LNCaP clone FGC (cell line): ENCODE measurements around the gene TMEM33.

ENCODE experiments used
- DNase-seq: peaks from one replicate; pipeline ENCODE4 v3.0.0-alpha.2; 2011; ENCODE audit warnings: low read depth
- H3K4me3 ChIP-seq: 2 replicates; pipeline ENCODE4 v1.5.1; 2011; ENCODE audit warnings: mild to moderate bottlenecking, low read depth, low read length, control low read depth
- TF ChIP-seq, protein P1 (sequence below): IDR thresholded peaks from 2 replicates; pipeline ENCODE4 v1.5.1; 2012; ENCODE audit warnings: mild to moderate bottlenecking; ENCODE audit not compliant: control insufficient read depth, insufficient read depth; ENCODE audit errors: extremely low read depth

Gene TMEM33

DNA sequence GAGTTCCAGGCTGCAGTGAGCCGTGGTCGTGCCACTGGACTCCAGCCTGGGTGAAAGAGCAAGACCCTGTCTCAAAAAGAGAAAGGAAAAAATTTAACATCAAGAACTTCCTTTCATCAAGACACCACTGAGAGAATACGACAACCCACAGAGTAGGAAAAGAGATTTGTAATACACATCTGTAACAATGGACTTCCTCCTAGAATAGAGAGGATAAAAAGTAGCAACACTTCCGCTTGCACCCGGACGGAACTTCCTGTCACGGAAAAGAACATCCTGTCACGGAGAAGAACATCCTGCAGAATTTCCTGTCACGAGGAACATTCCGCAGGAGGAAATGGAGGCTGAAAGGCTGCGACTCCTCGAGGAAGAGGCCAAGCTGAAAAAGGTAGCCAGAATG is 46.2 kb downstream of the TMEM33 start, which contains the start of gene DCAF4L1:
Gene DCAF4L1 (plus strand): TSS at position 301 of the 400 bp plus-strand sequence. CDS start 37 bp downstream, at position 338.
- DNase-seq = no peak
- no peak within 1 kb of the TSS for H3K4me3 ChIP-seq
- TF ChIP-seq, protein P1, sequence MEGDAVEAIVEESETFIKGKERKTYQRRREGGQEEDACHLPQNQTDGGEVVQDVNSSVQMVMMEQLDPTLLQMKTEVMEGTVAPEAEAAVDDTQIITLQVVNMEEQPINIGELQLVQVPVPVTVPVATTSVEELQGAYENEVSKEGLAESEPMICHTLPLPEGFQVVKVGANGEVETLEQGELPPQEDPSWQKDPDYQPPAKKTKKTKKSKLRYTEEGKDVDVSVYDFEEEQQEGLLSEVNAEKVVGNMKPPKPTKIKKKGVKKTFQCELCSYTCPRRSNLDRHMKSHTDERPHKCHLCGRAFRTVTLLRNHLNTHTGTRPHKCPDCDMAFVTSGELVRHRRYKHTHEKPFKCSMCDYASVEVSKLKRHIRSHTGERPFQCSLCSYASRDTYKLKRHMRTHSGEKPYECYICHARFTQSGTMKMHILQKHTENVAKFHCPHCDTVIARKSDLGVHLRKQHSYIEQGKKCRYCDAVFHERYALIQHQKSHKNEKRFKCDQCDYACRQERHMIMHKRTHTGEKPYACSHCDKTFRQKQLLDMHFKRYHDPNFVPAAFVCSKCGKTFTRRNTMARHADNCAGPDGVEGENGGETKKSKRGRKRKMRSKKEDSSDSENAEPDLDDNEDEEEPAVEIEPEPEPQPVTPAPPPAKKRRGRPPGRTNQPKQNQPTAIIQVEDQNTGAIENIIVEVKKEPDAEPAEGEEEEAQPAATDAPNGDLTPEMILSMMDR = no peak

DNA sequence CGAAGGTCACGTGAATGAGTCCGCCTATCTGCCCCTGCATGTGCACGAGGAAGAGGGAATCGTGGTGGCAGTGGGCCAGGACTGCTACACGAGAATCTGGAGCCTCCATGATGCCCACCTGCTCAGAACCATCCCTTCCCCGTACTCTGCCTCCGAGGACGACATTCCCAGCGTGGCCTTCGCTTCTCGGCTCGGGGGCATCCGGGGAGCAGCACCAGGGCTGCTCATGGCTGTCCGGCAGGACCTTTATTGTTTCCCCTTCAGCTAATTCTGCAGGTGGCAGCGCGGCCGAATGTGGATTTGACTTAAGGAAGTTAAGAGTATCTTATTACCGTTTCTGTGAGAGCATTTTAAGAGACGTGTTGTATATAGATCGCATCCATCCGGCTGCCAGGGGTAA is 47.5 kb downstream of the TMEM33 start:
- H3K4me3 ChIP-seq = no peak overlapping the region
- TF ChIP-seq, protein P1 = no peak

GRCh38 chr4:41985151-41985550 is 49.9 kb downstream of the TMEM33 start:
- H3K4me3 ChIP-seq = no peak overlapping the region
- TF ChIP-seq, protein P1 = no peak
- no peak for DNase-seq

More for the DNA sequence above, 47.5 kb downstream of the TMEM33 start:
- DNase-seq = no peak

- TF ChIP-seq, protein P1 = no peak
- peak overlapping the region; percentile 78 for H3K4me3 ChIP-seq
- DNase-seq = peak; percentile 7
Measured at GRCh38 chr4:41989994-41990364, 54.8 kb downstream of the TMEM33 start.

GRCh38 chr4:41990365-41991111 is 55.3 kb downstream of the TMEM33 start, which contains the start of gene SLC30A9:
SLC30A9 (plus strand) TSS chr4:41990530; CDS start chr4:41990652, 122 bp downstream.
- peak within 1 kb of the TSS; percentile 78 for H3K4me3 ChIP-seq
- TF ChIP-seq, protein P1 = peak; percentile 12; the same call in 1 of the 2 replicates
- DNase-seq = peak; percentile 92

DNA sequence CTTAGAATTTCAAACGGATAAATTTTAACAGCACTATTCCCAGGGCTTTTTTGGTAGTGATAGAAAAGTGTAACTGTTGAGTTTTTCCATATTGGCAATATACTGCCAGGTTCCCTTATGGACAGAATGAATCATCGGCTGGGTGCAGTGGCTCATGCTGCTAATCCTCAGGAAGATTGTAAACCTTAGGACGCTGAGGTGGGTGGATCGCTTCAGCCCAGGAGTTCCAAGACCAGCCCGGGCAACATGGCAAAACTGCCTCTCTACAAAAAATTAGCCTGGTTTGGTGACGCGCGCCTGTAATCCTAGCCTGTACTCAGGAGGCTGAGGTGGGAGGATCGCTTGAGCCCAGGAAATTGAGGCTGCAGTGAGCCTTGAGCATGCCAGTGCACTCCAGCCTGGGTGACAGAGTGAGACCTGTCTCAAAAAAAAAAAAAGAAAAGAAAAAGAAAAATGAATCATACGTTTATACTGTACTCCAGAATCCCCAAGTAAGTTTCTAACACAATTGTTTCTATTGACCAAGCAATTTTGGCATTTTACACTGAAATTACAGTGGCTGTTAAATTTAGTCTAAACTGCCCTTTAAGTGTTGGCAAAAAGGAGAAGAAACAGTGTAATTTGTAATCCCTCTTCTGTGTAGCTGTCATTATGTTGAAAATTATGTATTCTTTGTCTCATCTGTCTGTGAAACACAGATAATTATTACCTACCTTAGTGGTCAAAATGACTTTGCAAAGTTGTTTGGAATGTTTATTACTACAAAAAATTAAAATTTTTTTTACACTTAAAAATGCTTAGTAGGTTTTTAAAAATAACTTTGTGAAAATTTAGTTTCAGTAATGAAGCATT is 56.9 kb downstream of the TMEM33 start:
- H3K4me3 ChIP-seq = peak overlapping the region; percentile 78
- DNase-seq = no peak
- TF ChIP-seq, protein P1 = no peak
